ENCODE results near the gene OR6K3. TPM values are rescaled to one million over a fixed set of nuclear protein-coding genes. Genes with fewer than 3 reads are reported as not detected.

The OR6K3 gene
- total RNA-seq, 4 donors from 2014 or later = not detected

DNA sequence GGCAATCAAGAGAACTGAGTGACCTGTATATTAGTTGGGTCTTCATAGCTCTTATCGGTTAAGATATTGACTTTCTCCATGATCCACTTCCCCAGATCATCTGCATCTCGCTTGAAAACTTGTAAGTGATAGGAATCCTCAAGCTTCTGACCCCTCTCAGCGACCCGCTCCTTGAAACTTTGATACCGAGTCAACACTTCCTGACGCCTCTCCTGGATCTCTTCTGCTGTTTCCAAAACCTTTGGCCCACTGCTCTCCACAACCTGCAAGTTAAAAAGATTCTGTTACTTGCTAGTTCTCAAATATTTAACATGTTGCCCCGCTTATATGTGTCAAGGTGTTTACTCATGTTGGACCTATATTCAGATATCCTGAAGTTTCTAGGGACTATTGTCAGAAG lies 35.4 kb downstream of the OR6K3 start:
- H3K4me3 ChIP-seq (ENCODE audit: low read depth, poor library complexity, severe bottlenecking) = no peak overlapping the region
- intact Hi-C loops (cut with DNase I; ENCODE audit: low total_unique reads) = no loop called here
- no peak for DNase-seq (ENCODE audit: low spot score in 2 of 2)
- TF ChIP-seq, protein P1, sequence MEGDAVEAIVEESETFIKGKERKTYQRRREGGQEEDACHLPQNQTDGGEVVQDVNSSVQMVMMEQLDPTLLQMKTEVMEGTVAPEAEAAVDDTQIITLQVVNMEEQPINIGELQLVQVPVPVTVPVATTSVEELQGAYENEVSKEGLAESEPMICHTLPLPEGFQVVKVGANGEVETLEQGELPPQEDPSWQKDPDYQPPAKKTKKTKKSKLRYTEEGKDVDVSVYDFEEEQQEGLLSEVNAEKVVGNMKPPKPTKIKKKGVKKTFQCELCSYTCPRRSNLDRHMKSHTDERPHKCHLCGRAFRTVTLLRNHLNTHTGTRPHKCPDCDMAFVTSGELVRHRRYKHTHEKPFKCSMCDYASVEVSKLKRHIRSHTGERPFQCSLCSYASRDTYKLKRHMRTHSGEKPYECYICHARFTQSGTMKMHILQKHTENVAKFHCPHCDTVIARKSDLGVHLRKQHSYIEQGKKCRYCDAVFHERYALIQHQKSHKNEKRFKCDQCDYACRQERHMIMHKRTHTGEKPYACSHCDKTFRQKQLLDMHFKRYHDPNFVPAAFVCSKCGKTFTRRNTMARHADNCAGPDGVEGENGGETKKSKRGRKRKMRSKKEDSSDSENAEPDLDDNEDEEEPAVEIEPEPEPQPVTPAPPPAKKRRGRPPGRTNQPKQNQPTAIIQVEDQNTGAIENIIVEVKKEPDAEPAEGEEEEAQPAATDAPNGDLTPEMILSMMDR (IDR thresholded peaks at IDR 0.05) = no peak
- no peak for TF ChIP-seq POLR2A (IDR thresholded peaks at IDR 0.05)
- 71 to 76% methylated on average over 7 of the region's 7 CpGs for WGBS, 2 donors

DNA sequence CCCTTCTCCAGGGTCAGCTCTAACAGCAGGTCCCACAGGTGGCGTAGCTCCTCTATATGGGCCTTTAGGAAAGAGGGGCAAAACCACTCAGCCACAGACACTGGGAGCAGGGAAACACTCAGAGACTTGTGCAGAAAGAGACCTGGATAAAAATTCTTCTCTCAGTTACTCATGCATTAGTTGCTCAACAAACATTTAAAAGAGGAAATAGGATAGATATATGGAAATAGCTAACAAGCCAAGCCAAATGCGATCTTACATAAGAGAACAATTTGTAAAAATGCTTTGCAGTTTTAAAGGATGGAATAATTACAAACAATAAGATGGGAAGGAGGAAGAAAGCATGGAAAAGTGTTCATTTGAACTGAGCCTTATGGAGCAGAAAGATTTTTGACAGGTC lies 38.9 kb downstream of the OR6K3 start:
- DNase-seq (ENCODE audit: low spot score in 2 of 2) = no peak
- intact Hi-C loops (cut with DNase I; ENCODE audit: low total_unique reads) = no loop called here
- WGBS, 2 donors = 84 to 86% methylated on average over 2 of the region's 2 CpGs
- H3K4me3 ChIP-seq (ENCODE audit: low read depth, poor library complexity, severe bottlenecking) = no peak overlapping the region
- TF ChIP-seq, protein P1 (IDR thresholded peaks at IDR 0.05) = no peak
- no peak for TF ChIP-seq POLR2A (IDR thresholded peaks at IDR 0.05)

DNA sequence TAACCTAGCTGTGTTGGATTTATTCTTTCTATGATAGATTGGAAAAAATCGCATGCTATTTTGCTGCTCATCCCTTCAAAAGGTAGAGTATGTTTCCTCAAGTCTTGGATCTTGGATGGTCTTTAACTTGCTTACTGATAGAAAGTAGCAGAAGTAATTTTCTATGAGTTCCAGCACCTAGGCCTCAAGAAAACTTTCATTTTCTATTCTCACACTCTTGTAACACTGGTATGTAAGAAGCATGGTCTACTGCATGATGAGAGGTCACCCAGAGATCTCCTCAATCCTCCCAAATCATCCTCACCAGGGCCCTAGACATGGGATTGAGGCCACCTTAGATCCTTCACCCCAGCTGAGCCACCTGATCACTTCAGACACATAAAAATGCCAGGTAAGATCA lies 41.2 kb downstream of the OR6K3 start:
- DNase-seq (ENCODE audit: low spot score in 2 of 2) = no peak
- TF ChIP-seq, protein P1 (IDR thresholded peaks at IDR 0.05) = no peak
- no peak for TF ChIP-seq POLR2A (IDR thresholded peaks at IDR 0.05)
- 89 to 97% methylated on average over 1 of the region's 1 CpG for WGBS, 2 donors
- H3K4me3 ChIP-seq (ENCODE audit: low read depth, poor library complexity, severe bottlenecking) = no peak overlapping the region
- intact Hi-C loops (cut with DNase I; ENCODE audit: low total_unique reads) = no loop called here

DNA sequence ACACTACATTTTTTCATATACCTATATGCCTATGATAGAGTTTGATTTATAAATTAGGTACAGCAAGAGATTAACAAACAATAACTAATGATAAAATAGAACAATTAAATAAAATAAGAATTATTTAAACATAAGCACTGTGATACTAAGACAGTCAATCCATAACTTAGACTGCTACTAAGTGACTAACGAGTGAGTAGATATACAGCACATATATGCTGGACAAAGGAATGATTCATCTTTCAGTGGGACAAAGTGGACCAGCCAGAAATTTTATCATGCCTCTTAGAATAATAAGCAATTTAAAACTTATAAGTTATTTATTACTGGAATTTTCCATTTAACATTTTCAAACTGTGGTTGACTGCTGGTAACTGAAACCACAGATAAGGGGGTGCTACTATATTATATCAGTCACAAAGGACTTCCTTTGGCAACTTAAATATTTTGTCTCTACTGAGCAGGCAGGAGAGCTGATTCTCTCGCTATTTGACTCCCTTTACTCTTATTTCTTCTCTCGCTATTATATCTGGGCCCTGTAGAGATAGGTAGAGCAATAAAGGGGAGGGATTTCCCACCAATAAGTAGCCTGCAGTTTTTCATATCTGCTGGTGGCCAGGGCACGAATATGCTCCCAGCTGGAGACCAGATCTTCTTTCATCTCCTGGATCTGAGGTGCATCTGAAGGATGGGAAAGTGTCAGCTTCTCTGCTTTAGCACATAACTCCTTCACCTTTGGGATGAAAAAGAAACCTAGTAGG lies 44.8 kb downstream of the OR6K3 start:
- no peak for DNase-seq (ENCODE audit: low spot score in 2 of 2)
- intact Hi-C loops (cut with DNase I; ENCODE audit: low total_unique reads) = no loop called here
- 56 to 63% methylated on average over 4 of the region's 4 CpGs for WGBS, 2 donors

DNA sequence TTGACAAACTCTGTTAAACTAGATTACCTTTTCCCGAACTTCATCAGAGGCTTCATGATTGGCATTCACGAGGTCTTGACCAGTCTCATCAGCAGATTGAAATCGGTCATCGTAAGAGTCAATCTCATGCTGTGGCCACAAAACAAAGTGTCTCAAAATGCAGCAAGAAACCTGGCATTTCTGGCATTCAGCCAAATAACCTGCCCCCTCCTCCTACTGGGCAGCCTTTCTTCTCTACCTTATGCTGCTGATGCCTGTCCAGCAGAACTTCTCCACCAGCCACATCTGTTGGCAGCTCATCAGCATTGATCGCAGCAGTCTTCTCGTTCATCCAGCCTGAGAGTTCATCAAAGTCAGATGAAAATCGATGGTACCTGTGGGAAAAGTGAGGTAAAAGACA lies 46.2 kb downstream of the OR6K3 start:
- no peak overlapping the region for H3K4me3 ChIP-seq (ENCODE audit: low read depth, poor library complexity, severe bottlenecking)
- WGBS, 2 donors = 90 to 91% methylated on average over 7 of the region's 7 CpGs
- DNase-seq (ENCODE audit: low spot score in 2 of 2) = no peak
- no peak for TF ChIP-seq POLR2A (IDR thresholded peaks at IDR 0.05)
- intact Hi-C loops (cut with DNase I; ENCODE audit: low total_unique reads) = no loop called here

More for the DNA sequence above, 44.8 kb downstream of the OR6K3 start:
- TF ChIP-seq, protein P1 (IDR thresholded peaks at IDR 0.05) = no peak
- TF ChIP-seq POLR2A (IDR thresholded peaks at IDR 0.05) = no peak
- H3K4me3 ChIP-seq (ENCODE audit: low read depth, poor library complexity, severe bottlenecking) = no peak overlapping the region

Other genes starting within 250 kb of the OR6K3 start
- gene OR10R2, start 248.5 kb downstream of the OR6K3 start, total RNA-seq = not detected
- not detected for gene OR6Y1, start 166.3 kb downstream of the OR6K3 start, total RNA-seq
- not detected for gene OR6P1, start 150.1 kb downstream of the OR6K3 start, total RNA-seq
- gene OR10X1, start 140.8 kb downstream of the OR6K3 start, total RNA-seq = not detected
- gene OR10Z1, start 115.5 kb downstream of the OR6K3 start, total RNA-seq = not detected
- under 1 TPM in 1 of 4 donors, not detected in 3; 0.02 TPM for gene SPTA1, start 34.0 kb downstream of the OR6K3 start, total RNA-seq
- not detected for gene OR6K2, start 20.1 kb downstream of the OR6K3 start, total RNA-seq
- gene OR6K6, start 34.0 kb upstream of the OR6K3 start, total RNA-seq = not detected
- gene OR6N1, start 51.5 kb upstream of the OR6K3 start, total RNA-seq = not detected
- gene OR6N2, start 60.5 kb upstream of the OR6K3 start, total RNA-seq = not detected
- 1 to 10 TPM; 1.1 to 3.7 (median 3.2) TPM for gene MNDA, start 110.6 kb upstream of the OR6K3 start, total RNA-seq
- under 1 TPM in 1 of 4 donors, not detected in 3; 0.39 TPM for gene PYHIN1, start 210.8 kb upstream of the OR6K3 start, total RNA-seq